Caco-2 (cell line): ENCODE measurements around the gene RAB3IL1. TPM values are rescaled to one million over a fixed set of nuclear protein-coding genes. Genes with fewer than 3 reads are reported as not detected.

Source experiments
- BruUV-seq: library from RNA; stranded (reverse); fragments of 400-500 nt; replicated peaks from 2 replicates; lab custom pipeline; 2021; lab: Mats Ljungman, UMichigan
- CTCF ChIA-PET: fragments of 300-600 bp; sonication (Branson Sonifier 250); formaldehyde crosslinking; loops from one replicate; lab custom pipeline; 2022; ENCODE audit warnings: antibody characterized with exemption; lab: Charles Lee
- POLR2A ChIA-PET: fragments of 300-600 bp; sonication (Branson Sonifier 250); formaldehyde crosslinking; loops from one replicate; lab custom pipeline; 2022; ENCODE audit warnings: antibody characterized with exemption; lab: Charles Lee
- DNase-seq, 2 experiments: peaks; one replicate each; pipeline versions ENCODE4 v3.0.0 to v3.0.0-alpha.2; 2020 to 2022
- H3K27me3 ChIP-seq: replicated peaks from 2 replicates; pipeline ENCODE4 v1.6.0; 2011; ENCODE audit warnings: low read length; ENCODE audit not compliant: control insufficient read depth, insufficient read depth
- H3K36me3 ChIP-seq: 2 replicates; pipeline ENCODE4 v1.5.1; 2011; ENCODE audit warnings: low read length; ENCODE audit not compliant: control insufficient read depth, insufficient read depth
- H3K4me1 ChIP-seq: fragments of 250-450 bp; sonication (Bioruptor Pico); 2 replicates; pipeline ENCODE4 v1.5.1; 2020; ENCODE audit warnings: mild to moderate bottlenecking
- H3K4me3 ChIP-seq: 2 replicates; pipeline ENCODE4 v1.5.1; 2011; ENCODE audit warnings: low read depth, mild to moderate bottlenecking, control low read depth, low read length
- H3K9me3 ChIP-seq: fragments of 250-450 bp; sonication (Bioruptor Pico); 2 replicates; pipeline ENCODE4 v1.5.1; 2020; ENCODE audit warnings: mild to moderate bottlenecking, moderate library complexity
- H3K27ac Mint-ChIP-seq: one replicate; pipeline ENCODE4 v1.8.0; 2022; ENCODE audit warnings: mixed read lengths; ENCODE audit not compliant: unreplicated experiment
- H3K27me3 Mint-ChIP-seq: one replicate; pipeline ENCODE4 v1.8.0; 2022; ENCODE audit warnings: mixed read lengths; ENCODE audit not compliant: insufficient read depth, unreplicated experiment
- H3K36me3 Mint-ChIP-seq: one replicate; pipeline ENCODE4 v1.8.0; 2022; ENCODE audit warnings: mild to moderate bottlenecking, mixed read lengths; ENCODE audit not compliant: insufficient read depth, unreplicated experiment
- H3K4me1 Mint-ChIP-seq: one replicate; pipeline ENCODE4 v1.8.0; 2022; ENCODE audit warnings: low read depth, mixed read lengths; ENCODE audit not compliant: unreplicated experiment
- H3K4me3 Mint-ChIP-seq: one replicate; pipeline ENCODE4 v1.8.0; 2022; ENCODE audit warnings: mild to moderate bottlenecking, moderate library complexity, mixed read lengths; ENCODE audit not compliant: unreplicated experiment
- H3K9me3 Mint-ChIP-seq: one replicate; pipeline ENCODE4 v1.8.0; 2022; ENCODE audit warnings: mixed read lengths; ENCODE audit not compliant: unreplicated experiment
- CTCF ChIP-seq, 2 experiments: fragments of 200-600 bp in 1 of 2; IDR thresholded peaks; 1 replicate in 1 of 2; 2 replicates in 1 of 2; pipeline versions ENCODE4 v1.5.1 to v1.8.0; 2011 to 2022; ENCODE audit warnings: antibody characterized with exemption in 1 of 2, control low read depth in 1 of 2, inconsistent platforms in 1 of 2, low read depth in 1 of 2, low read length in 1 of 2, mild to moderate bottlenecking in 1 of 2, moderate library complexity in 1 of 2; ENCODE audit not compliant: insufficient read depth in 1 of 2, severe bottlenecking in 1 of 2, unreplicated experiment in 1 of 2
- intact Hi-C: fragments of 100-400 bp; cut with micrococcal nuclease; formaldehyde crosslinking; loops from one replicate; pipeline ENCODE4 v1.10.0; 2022; ENCODE audit not compliant: unreplicated experiment
- total RNA-seq: library from RNA; stranded (reverse); gene quantifications from 2 replicates; pipeline ENCODE4 v1.2.3, GENCODE V29; 2022

Gene RAB3IL1
- total RNA-seq, 1 experiment from 2014 or later: 10.6 TPM

DNA sequence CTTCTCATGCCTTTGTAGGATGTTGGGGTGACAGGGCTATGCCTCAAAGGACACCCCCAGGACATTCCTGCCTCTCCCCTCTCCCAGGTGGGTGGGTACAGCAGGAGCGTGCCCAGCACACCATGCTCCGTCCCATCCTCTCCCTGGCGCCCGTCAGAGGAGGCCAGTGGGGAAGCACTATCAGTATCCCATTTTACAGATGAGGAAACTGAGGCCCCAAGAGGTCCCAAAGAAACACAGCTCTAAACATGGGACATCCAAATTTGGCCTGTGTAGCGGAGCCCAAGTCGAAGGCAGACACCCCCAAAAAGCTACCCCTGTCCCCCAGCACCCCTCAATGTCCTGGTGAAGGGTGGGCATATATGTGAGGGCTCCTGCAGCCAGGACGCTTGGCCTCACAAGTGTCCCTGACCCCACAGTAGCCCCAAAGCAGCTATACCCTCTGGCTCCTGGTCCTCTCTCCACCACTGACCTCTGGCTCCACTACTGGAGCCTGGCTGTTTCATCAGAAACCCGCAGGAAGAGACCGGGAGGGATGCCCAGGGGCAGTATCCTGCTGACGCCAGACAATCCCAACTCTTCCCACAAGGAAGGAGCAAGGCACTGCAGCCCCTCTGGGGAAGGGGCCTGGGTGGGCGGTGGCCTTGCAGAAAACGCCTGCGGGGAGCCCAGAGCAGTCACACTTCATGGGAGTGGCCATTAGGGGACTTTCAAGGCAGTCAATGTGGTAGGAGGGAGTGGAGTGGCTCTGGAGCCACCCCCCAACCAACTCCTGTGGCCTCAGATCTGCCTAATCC lies 31.4 kb downstream of the RAB3IL1 start:
- H3K4me3 ChIP-seq: no peak overlapping the region
- H3K4me3 Mint-ChIP-seq: no peak overlapping the region
- H3K27me3 ChIP-seq: no peaks in the 10 kb centered on the region
- no peaks in the 10 kb centered on the region for H3K27me3 Mint-ChIP-seq
- DNase-seq: no peak
- ChIA-PET CTCF (interaction anchor here (0.5 to 1.3 kb wide), 4 partner anchors 14 to 213 kb away, joined by 3 to 4 read pairs (median 3); no protein-coding TSS in a partner anchor), POLR2A (no interaction called here)
- H3K4me1 Mint-ChIP-seq: peaks cover 10% of the 10 kb centered on the region
- H3K4me1 ChIP-seq: peaks cover 12% of the 10 kb centered on the region
- no peaks in the 10 kb centered on the region for H3K9me3 Mint-ChIP-seq
- H3K9me3 ChIP-seq: no peaks in the 10 kb centered on the region
- TF ChIP-seq CTCF (IDR thresholded peaks at IDR 0.05; ENCODE audit: insufficient read depth in 1 of 2, low read depth in 1 of 2, low read length in 1 of 2, severe bottlenecking in 1 of 2, unreplicated experiment in 1 of 2): no peak
- no TSS peak for BruUV-seq
- H3K27ac Mint-ChIP-seq: no peak overlapping the region
- intact Hi-C loops: no loop called here
- no peaks in the 10 kb centered on the region for H3K36me3 ChIP-seq
- peaks cover 4% of the 10 kb centered on the region for H3K36me3 Mint-ChIP-seq

DNA sequence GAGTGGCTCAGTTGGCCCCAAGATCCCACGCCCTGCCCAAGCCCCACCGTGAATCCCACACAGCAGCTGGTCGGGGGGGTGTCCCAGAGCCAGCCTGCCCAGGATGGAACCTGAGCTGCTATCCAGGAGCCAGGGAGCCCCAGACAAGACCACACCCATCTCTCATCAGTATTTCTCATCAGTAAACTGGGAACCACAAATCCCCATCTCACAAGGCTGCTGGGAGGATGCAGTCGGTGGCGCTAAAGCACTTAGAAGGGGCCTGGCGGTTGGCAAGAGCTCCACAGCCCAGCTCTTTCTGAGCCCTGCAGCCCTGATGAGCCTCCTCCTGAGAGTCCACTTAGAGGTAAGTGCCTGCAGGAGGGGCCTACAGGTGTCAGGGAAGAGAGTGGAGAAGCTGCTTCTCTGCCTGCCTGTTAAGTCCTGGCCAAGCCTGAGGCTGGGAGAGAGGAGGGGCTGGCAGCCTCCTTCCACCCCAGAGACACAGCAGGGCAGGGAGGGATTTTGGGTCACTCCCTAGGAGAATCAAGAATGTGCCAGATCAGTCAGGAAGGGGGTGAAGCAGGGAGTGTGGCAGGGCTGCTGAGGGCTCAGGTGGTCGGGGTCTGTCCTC lies 32.1 kb downstream of the RAB3IL1 start:
- Histone ChIP-seq H3K27me3 (no peaks in the 10 kb centered on the region), H3K4me3 (no peak overlapping the region), H3K9me3 (no peaks in the 10 kb centered on the region), H3K36me3 (no peaks in the 10 kb centered on the region), H3K4me1 (peaks cover 8% of the 10 kb centered on the region)
- Mint-ChIP-seq H3K4me3 (no peak overlapping the region), H3K36me3 (no peaks in the 10 kb centered on the region), H3K27ac (no peak overlapping the region), H3K27me3 (no peaks in the 10 kb centered on the region), H3K4me1 (peaks cover 13% of the 10 kb centered on the region), H3K9me3 (no peaks in the 10 kb centered on the region)
- ChIA-PET POLR2A (interaction anchor here (0.8 kb wide), 1 partner anchor 82 kb away, joined by 3 read pairs; the partner anchor contains the start of gene FTH1), CTCF (interaction anchor here (0.5 to 1.3 kb wide), 6 partner anchors 10 to 214 kb away, joined by 3 to 11 read pairs (median 4); no protein-coding TSS in a partner anchor)
- no peak for DNase-seq
- BruUV-seq: no TSS peak
- intact Hi-C loops: no loop called here
- no peak for TF ChIP-seq CTCF (IDR thresholded peaks at IDR 0.05; ENCODE audit: insufficient read depth in 1 of 2, low read depth in 1 of 2, low read length in 1 of 2, severe bottlenecking in 1 of 2, unreplicated experiment in 1 of 2)

DNA sequence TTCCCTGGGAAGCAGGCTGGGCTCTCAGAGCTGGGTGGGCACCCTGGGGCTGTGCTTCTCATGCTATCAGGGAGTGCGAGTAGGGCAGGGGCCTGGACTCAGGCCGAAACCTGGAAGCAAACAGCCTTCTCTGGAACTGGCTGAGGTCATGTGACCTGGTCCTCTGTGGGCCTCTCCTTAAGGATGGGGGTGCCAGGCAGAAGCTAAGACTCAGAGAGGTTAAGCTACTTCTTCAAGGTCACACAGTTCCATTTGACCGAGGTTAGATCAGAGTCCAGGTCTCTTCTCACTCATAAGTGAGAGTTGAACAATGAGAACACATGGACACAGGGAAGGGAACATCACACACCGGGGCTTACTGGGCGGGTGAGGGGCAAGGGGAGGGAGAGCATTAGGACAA lies 33.4 kb downstream of the RAB3IL1 start:
- Histone ChIP-seq H3K4me1 (peaks cover 5% of the 10 kb centered on the region; the same call in 1 of the 2 replicates), H3K36me3 (no peaks in the 10 kb centered on the region), H3K9me3 (no peaks in the 10 kb centered on the region), H3K27me3 (no peaks in the 10 kb centered on the region), H3K4me3 (no peak overlapping the region)
- H3K4me1 Mint-ChIP-seq: peaks cover 13% of the 10 kb centered on the region
- DNase-seq: no peak
- no peak for TF ChIP-seq CTCF (IDR thresholded peaks at IDR 0.05; ENCODE audit: insufficient read depth in 1 of 2, low read depth in 1 of 2, low read length in 1 of 2, severe bottlenecking in 1 of 2, unreplicated experiment in 1 of 2)
- BruUV-seq: no TSS peak
- H3K9me3 Mint-ChIP-seq: no peaks in the 10 kb centered on the region
- no peaks in the 10 kb centered on the region for H3K27me3 Mint-ChIP-seq
- ChIA-PET CTCF (interaction anchor here (1.2 kb wide), 1 partner anchor 9 kb away, joined by 6 read pairs; no protein-coding TSS in a partner anchor), POLR2A (no interaction called here)
- H3K36me3 Mint-ChIP-seq: no peaks in the 10 kb centered on the region
- H3K27ac Mint-ChIP-seq: no peak overlapping the region
- intact Hi-C loops: no loop called here
- no peak overlapping the region for H3K4me3 Mint-ChIP-seq
